ENCODE measurements around the gene TMPRSS7.

TMPRSS7 gene

DNA sequence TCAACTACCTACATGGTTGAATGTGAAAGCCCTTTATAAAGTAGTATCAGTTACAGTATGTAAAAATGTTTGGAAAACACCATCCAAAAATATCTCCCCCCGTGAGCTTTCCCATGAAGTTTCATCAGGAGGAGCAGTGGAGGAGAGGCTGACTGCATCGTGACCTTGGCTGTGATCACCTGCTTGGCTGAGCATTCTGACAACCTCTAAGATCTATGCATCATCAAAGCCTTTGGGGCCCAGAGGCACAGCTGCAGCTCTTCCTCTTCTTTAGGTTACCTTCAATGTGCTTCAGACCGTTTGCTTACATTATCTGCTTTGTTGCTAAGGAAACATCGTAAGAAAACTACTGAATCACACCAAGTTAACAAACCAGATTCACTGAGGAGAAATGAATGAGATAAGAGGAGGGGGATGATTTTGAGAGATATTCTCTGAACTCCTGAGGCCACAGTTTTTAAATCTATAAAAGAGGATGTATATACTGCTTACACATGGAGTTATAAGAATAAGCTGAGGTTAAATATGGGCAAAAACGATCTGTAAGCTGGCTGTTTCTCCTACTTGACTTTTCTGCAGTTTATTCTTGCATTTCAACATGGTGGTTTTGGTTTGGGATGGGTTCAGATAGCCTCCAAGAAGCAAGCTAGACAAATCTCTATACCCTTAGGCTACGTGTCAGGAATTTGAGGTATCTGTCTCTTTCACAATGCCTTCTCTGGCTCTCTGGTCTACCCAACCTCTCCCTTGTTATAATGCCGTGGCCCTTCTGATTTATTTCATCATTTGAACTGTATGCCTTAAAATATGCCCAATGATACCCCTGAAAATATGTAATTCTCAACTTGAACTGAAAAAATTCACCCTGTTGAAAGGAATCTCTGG lies 94.5 kb downstream of the TMPRSS7 start:
- DNase-seq (ENCODE audit: low read depth): no peak

GRCh38 chr3:112129925-112130637 lies 95.5 kb downstream of the TMPRSS7 start:
- DNase-seq (ENCODE audit: low read depth): no peak

- no peak for DNase-seq (ENCODE audit: low read depth)
Measured at GRCh38 chr3:112130638-112130993, 96.1 kb downstream of the TMPRSS7 start.
